Liver (tissue), 9 donors: ENCODE data around the gene SPEG. TPM values are rescaled to one million over a fixed set of nuclear protein-coding genes. Genes with fewer than 3 reads are reported as not detected.
A peak's percentile ranks its signal among the peaks of the same experiment; 100 is the strongest.

Source experiments
- DNase-seq: peaks from one replicate; pipeline ENCODE4 v3.0.0-alpha.2; 2017; ENCODE audit warnings: low spot score
- H3K27ac ChIP-seq, 2 donors: one replicate each; pipeline ENCODE4 v1.7.0; 2013; ENCODE audit warnings: inconsistent platforms in 2 of 2, low read length in 2 of 2, control low read depth in 1 of 2, low read depth in 1 of 2, mild to moderate bottlenecking in 1 of 2
- H3K27me3 ChIP-seq, 4 donors: one replicate each; pipeline versions ENCODE4 v1.6.1 to v1.7.0; 2013; ENCODE audit warnings: low read length in 3 of 4, inconsistent platforms in 1 of 4, mild to moderate bottlenecking in 1 of 4, moderate library complexity in 1 of 4; ENCODE audit not compliant: control insufficient read depth in 4 of 4, insufficient read depth in 4 of 4
- H3K36me3 ChIP-seq, 4 donors: one replicate each; pipeline versions ENCODE4 v1.6.1 to v1.7.0; 2013; ENCODE audit warnings: low read length in 3 of 4, mild to moderate bottlenecking in 3 of 4, low read depth in 1 of 4, moderate library complexity in 1 of 4; ENCODE audit not compliant: control insufficient read depth in 4 of 4, insufficient read depth in 3 of 4
- H3K4me1 ChIP-seq, 4 donors: one replicate each; pipeline versions ENCODE4 v1.6.1 to v1.7.0; 2013; ENCODE audit warnings: low read length in 3 of 4, mild to moderate bottlenecking in 3 of 4, moderate library complexity in 1 of 4; ENCODE audit not compliant: control insufficient read depth in 4 of 4, insufficient read depth in 4 of 4
- H3K4me3 ChIP-seq, 3 donors: one replicate each; pipeline versions ENCODE4 v1.6.1 to v1.7.0; 2013; ENCODE audit warnings: low read length in 3 of 3, control low read depth in 1 of 3, low read depth in 1 of 3, mild to moderate bottlenecking in 1 of 3
- H3K9ac ChIP-seq, 2 donors: one replicate each; pipeline ENCODE4 v1.7.0; 2013; ENCODE audit warnings: low read length in 2 of 2, mild to moderate bottlenecking in 2 of 2, moderate library complexity in 2 of 2, control low read depth in 1 of 2, low read depth in 1 of 2
- H3K9me3 ChIP-seq, 4 donors: one replicate each; pipeline versions ENCODE4 v1.6.1 to v1.7.0; 2013; ENCODE audit warnings: low read length in 3 of 4; ENCODE audit not compliant: control insufficient read depth in 4 of 4
- EGR1 ChIP-seq, 2 donors: IDR thresholded peaks; 2 replicates each; pipeline ENCODE4 v1.6.1; 2016 to 2018; ENCODE audit warnings: antibody characterized with exemption in 2 of 2, low read depth in 2 of 2
- FOXA1 ChIP-seq: IDR thresholded peaks from 2 replicates; pipeline ENCODE4 v1.6.1; 2016; ENCODE audit warnings: antibody characterized with exemption
- FOXA2 ChIP-seq: IDR thresholded peaks from 2 replicates; pipeline ENCODE4 v1.6.1; 2016; ENCODE audit warnings: antibody characterized with exemption
- GABPA ChIP-seq, 2 donors: IDR thresholded peaks in 1 of 2; conservative IDR thresholded peaks in 1 of 2; 2 replicates each; pipeline ENCODE4 v1.6.1; 2016; ENCODE audit warnings: antibody characterized with exemption in 2 of 2, mild to moderate bottlenecking in 1 of 2, moderate library complexity in 1 of 2
- JUND ChIP-seq, 2 donors: IDR thresholded peaks; 2 replicates each; pipeline ENCODE4 v1.6.1; 2016; ENCODE audit warnings: antibody characterized with exemption in 2 of 2
- NR2F2 ChIP-seq: IDR thresholded peaks from 2 replicates; pipeline ENCODE4 v1.6.1; 2016; ENCODE audit warnings: antibody characterized with exemption
- RAD21 ChIP-seq, 2 donors: IDR thresholded peaks; 2 replicates each; pipeline ENCODE4 v1.6.1; 2016; ENCODE audit warnings: antibody characterized with exemption in 2 of 2, mild to moderate bottlenecking in 2 of 2
- RXRA ChIP-seq, 2 donors: IDR thresholded peaks; 2 replicates each; pipeline ENCODE4 v1.6.1; 2017 to 2018; ENCODE audit warnings: antibody characterized with exemption in 2 of 2, mild to moderate bottlenecking in 1 of 2
- SP1 ChIP-seq: IDR thresholded peaks from 2 replicates; pipeline ENCODE4 v1.6.1; 2018; ENCODE audit warnings: antibody characterized with exemption, mild to moderate bottlenecking
- TAF1 ChIP-seq: conservative IDR thresholded peaks from 2 replicates; pipeline ENCODE4 v1.6.1; 2016; ENCODE audit warnings: antibody characterized with exemption, mild to moderate bottlenecking
- YY1 ChIP-seq: IDR thresholded peaks from 2 replicates; pipeline ENCODE4 v1.6.1; 2016; ENCODE audit warnings: antibody characterized with exemption, mild to moderate bottlenecking
- WGBS: extraction: QIAGEN DNeasy Blood & Tissue Kit; methylation state at CpG from one replicate; pipeline ENCODE4 v1.1.7; 2013; 5-methylcytosine and 5-hydroxymethylcytosine counted together
- polyA plus RNA-seq, 2 donors: library from polyadenylated mRNA; stranded (reverse) in 1 of 2; unstranded in 1 of 2; fragments of 200-250 nt in 1 of 2; fragments of >200 nt in 1 of 2; fragmentation: Nextera tagmentation in 1 of 2; extraction: Ambion mirVana in 1 of 2; gene quantifications; one replicate each; pipeline versions ENCODE4 v1.2.1 to v1.2.3, GENCODE V29; 2013 to 2015
- total RNA-seq, 2 donors: library from RNA; depleted of rRNA; stranded (reverse); fragments of >200 nt; gene quantifications; one replicate each; pipeline ENCODE4 v1.2.3, GENCODE V29; 2014
- TF ChIP-seq, protein P1 (sequence below): IDR thresholded peaks from 2 replicates; pipeline ENCODE4 v1.6.1; 2016; ENCODE audit warnings: antibody characterized with exemption
- TF ChIP-seq, protein P2 (sequence below): IDR thresholded peaks from 2 replicates; pipeline ENCODE4 v1.6.1; 2016; ENCODE audit warnings: antibody characterized with exemption
- TF ChIP-seq, protein P3 (sequence below): IDR thresholded peaks from 2 replicates; pipeline ENCODE4 v1.6.1; 2016; ENCODE audit warnings: antibody characterized with exemption, mild to moderate bottlenecking
- TF ChIP-seq, protein P4 (sequence below): IDR thresholded peaks from 2 replicates; pipeline ENCODE4 v1.6.1; 2016; ENCODE audit warnings: antibody characterized with exemption
- donor health status: healthy.
- donor health status: healthy.
- donor health status: healthy.
- donor health status: healthy.
- donor health status: healthy.

SPEG gene
- total and polyA plus RNA-seq, 4 donors = 0.51 to 0.96 (median 0.66) TPM

DNA sequence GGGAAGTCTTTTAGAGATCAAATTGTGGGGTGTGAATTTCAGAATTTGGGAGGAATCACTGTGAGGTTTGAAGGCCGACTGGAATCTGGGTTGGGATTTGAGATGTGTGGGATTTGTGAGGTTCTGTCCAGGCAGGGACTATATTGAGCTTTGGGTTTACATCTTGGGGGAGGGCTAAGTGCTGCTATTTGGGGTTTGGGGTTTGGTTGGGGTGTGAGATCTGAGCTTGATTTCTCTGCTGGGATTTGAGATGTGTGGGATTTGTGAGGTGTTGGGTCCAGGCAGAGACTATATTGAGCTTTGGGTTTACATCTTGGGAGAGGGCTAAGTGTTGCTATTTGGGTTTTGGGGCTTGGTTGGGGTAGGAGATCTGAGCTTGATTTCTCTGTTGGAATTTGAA, 64.9 kb downstream of the SPEG start:
- Histone ChIP-seq H3K9ac (peak overlapping the region; percentile 72 to 94), H3K4me1 (peaks cover 6 to 32% (median 22%) of the 10 kb centered on the region in 4 donors), H3K27ac (no peak overlapping the region), H3K27me3 (no peaks in the 10 kb centered on the region), H3K36me3 (peaks cover 2 to 17% (median 12%) of the 10 kb centered on the region in 4 donors), H3K9me3 (no peaks in the 10 kb centered on the region), H3K4me3 (peak overlapping the region; percentile 11 to 94 (median 66))
- DNase-seq = no peak
- TF ChIP-seq FOXA2 (no peak), EGR1 (IDR thresholded peaks at IDR 0.05; ENCODE audit: low read depth in 2 of 2) (no peak), SP1 (no peak)
- TF ChIP-seq, protein P1, sequence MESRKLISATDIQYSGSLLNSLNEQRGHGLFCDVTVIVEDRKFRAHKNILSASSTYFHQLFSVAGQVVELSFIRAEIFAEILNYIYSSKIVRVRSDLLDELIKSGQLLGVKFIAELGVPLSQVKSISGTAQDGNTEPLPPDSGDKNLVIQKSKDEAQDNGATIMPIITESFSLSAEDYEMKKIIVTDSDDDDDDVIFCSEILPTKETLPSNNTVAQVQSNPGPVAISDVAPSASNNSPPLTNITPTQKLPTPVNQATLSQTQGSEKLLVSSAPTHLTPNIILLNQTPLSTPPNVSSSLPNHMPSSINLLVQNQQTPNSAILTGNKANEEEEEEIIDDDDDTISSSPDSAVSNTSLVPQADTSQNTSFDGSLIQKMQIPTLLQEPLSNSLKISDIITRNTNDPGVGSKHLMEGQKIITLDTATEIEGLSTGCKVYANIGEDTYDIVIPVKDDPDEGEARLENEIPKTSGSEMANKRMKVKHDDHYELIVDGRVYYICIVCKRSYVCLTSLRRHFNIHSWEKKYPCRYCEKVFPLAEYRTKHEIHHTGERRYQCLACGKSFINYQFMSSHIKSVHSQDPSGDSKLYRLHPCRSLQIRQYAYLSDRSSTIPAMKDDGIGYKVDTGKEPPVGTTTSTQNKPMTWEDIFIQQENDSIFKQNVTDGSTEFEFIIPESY = no peak
- 81% methylated on average over 1 of the region's 1 CpG for WGBS

DNA sequence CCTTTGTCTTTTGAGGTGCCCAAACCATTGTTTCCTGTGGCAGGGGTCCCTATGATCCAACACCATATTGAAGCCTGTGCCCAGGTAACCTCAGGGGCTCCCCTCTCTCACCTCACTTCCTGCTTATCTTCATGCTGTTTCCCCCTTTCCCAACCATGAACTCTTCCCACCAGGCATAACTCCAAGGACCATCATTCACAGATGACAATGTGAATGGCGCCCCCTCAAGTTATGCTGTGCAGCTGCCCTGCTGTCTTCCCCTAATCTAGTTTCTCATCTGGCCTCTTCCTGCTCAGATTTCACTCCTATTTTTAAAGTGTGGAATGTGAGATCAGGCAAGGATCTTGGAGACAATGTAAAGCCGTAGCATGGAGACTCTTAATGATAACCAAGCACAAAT, 65.5 kb downstream of the SPEG start:
- DNase-seq = no peak
- TF ChIP-seq, protein P2, sequence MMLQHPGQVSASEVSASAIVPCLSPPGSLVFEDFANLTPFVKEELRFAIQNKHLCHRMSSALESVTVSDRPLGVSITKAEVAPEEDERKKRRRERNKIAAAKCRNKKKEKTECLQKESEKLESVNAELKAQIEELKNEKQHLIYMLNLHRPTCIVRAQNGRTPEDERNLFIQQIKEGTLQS = no peak
- TF ChIP-seq, protein P3, sequence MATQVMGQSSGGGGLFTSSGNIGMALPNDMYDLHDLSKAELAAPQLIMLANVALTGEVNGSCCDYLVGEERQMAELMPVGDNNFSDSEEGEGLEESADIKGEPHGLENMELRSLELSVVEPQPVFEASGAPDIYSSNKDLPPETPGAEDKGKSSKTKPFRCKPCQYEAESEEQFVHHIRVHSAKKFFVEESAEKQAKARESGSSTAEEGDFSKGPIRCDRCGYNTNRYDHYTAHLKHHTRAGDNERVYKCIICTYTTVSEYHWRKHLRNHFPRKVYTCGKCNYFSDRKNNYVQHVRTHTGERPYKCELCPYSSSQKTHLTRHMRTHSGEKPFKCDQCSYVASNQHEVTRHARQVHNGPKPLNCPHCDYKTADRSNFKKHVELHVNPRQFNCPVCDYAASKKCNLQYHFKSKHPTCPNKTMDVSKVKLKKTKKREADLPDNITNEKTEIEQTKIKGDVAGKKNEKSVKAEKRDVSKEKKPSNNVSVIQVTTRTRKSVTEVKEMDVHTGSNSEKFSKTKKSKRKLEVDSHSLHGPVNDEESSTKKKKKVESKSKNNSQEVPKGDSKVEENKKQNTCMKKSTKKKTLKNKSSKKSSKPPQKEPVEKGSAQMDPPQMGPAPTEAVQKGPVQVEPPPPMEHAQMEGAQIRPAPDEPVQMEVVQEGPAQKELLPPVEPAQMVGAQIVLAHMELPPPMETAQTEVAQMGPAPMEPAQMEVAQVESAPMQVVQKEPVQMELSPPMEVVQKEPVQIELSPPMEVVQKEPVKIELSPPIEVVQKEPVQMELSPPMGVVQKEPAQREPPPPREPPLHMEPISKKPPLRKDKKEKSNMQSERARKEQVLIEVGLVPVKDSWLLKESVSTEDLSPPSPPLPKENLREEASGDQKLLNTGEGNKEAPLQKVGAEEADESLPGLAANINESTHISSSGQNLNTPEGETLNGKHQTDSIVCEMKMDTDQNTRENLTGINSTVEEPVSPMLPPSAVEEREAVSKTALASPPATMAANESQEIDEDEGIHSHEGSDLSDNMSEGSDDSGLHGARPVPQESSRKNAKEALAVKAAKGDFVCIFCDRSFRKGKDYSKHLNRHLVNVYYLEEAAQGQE = no peak
- TF ChIP-seq FOXA1 (no peak), YY1 (no peak), JUND (IDR thresholded peaks at IDR 0.05) (no peak)
- H3K4me3 ChIP-seq = no peak overlapping the region
- WGBS = 96% methylated on average over 2 of the region's 2 CpGs
- H3K4me1 ChIP-seq = peaks cover 6 to 32% (median 22%) of the 10 kb centered on the region in 4 donors
- H3K36me3 ChIP-seq = peaks cover 3 to 23% (median 14%) of the 10 kb centered on the region in 4 donors
- no peak overlapping the region for H3K9ac ChIP-seq
- H3K9me3 ChIP-seq = no peaks in the 10 kb centered on the region
- H3K27ac ChIP-seq = no peak overlapping the region
- no peaks in the 10 kb centered on the region for H3K27me3 ChIP-seq

DNA sequence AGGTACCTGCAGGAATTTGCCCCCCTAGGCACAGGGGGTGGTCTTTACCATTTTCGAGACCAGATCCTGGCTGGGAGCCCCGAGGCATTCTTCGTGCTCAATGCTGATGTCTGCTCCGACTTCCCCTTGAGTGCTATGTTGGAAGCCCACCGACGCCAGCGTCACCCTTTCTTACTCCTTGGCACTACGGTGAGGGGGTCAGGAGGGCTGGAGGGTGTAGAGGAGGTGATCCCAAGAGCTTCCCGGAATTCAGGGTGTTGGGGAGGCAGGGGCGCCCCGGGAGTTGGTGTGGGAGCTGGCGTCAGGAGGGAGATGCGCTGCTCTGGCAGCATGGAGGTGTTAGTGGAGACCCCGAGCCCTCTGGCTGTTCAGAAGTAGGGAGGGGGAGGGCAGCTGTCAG, 67.2 kb downstream of the SPEG start:
- DNase-seq = no peak
- peaks cover 6 to 30% (median 20%) of the 10 kb centered on the region in 4 donors for H3K4me1 ChIP-seq
- H3K4me3 ChIP-seq = no peak overlapping the region
- H3K36me3 ChIP-seq = peaks cover 12 to 34% (median 14%) of the 10 kb centered on the region in 4 donors
- WGBS = 98% methylated on average over 14 of the region's 14 CpGs
- no peaks in the 10 kb centered on the region for H3K9me3 ChIP-seq
- no peak overlapping the region for H3K9ac ChIP-seq
- H3K27me3 ChIP-seq = no peaks in the 10 kb centered on the region
- H3K27ac ChIP-seq = no peak overlapping the region
- TF ChIP-seq, protein P4, sequence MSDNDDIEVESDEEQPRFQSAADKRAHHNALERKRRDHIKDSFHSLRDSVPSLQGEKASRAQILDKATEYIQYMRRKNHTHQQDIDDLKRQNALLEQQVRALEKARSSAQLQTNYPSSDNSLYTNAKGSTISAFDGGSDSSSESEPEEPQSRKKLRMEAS = no peak
- TF ChIP-seq TAF1 (no peak), RXRA (IDR thresholded peaks at IDR 0.05) (no peak), RAD21 (IDR thresholded peaks at IDR 0.05) (no peak), FOXA2 (no peak), JUND (IDR thresholded peaks at IDR 0.05) (no peak), NR2F2 (no peak), SP1 (no peak), GABPA (IDR thresholded peaks at IDR 0.05 in 1 of 2, conservative IDR thresholded peaks at IDR 0.05 in 1 of 2) (no peak), EGR1 (IDR thresholded peaks at IDR 0.05; ENCODE audit: low read depth in 2 of 2) (no peak), YY1 (no peak)
- TF ChIP-seq, protein P1 = no peak
- TF ChIP-seq, protein P2 = no peak
- TF ChIP-seq, protein P3 = no peak
